ENCODE data around the gene HES1.
A peak's percentile ranks its signal among the peaks of the same experiment; 100 is the strongest.

The HES1 gene

DNA sequence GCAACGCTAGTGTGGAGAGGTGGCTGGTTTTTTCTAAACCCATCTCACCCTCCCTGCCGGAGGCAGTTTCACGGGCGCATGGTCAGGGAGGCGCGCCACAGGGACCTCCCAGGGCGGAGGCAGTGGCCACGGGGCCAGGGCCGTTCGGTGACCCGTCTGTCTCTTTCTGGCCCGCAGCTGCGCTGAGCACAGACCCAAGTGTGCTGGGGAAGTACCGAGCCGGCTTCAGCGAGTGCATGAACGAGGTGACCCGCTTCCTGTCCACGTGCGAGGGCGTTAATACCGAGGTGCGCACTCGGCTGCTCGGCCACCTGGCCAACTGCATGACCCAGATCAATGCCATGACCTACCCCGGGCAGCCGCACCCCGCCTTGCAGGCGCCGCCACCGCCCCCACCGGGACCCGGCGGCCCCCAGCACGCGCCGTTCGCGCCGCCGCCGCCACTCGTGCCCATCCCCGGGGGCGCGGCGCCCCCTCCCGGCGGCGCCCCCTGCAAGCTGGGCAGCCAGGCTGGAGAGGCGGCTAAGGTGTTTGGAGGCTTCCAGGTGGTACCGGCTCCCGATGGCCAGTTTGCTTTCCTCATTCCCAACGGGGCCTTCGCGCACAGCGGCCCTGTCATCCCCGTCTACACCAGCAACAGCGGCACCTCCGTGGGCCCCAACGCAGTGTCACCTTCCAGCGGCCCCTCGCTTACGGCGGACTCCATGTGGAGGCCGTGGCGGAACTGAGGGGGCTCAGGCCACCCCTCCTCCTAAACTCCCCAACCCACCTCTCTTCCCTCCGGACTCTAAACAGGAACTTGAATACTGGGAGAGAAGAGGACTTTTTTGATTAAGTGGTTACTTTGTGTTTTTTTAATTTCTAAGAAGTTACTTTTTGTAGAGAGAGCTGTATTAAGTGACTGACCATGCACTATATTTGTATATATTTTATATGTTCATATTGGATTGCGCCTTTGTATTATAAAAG lies 1.8 kb downstream of the HES1 start:
- H3K4me1 ChIP-seq (ENCODE audit: control insufficient read depth, insufficient read depth, low read length, poor library complexity, severe bottlenecking), result peaks cover 30% of the 10 kb centered on the region
- no peaks in the 10 kb centered on the region for H3K9me3 ChIP-seq (ENCODE audit: control insufficient read depth, low read length)
- peak overlapping the region; percentile 88 for H3K27ac ChIP-seq (ENCODE audit: low read depth, low read length, severe bottlenecking)
- 0% methylated on average over 38 to 60 of the region's 69 CpGs for WGBS, 2 experiments (ENCODE audit: insufficient coverage in 2 of 2)
- H3K4me3 ChIP-seq (ENCODE audit: extremely low read depth, insufficient read depth, low read length, poor library complexity, severe bottlenecking), result peak overlapping the region; percentile 75
- no peaks in the 10 kb centered on the region for H3K36me3 ChIP-seq (ENCODE audit: control insufficient read depth, insufficient read depth, low read length)

DNA sequence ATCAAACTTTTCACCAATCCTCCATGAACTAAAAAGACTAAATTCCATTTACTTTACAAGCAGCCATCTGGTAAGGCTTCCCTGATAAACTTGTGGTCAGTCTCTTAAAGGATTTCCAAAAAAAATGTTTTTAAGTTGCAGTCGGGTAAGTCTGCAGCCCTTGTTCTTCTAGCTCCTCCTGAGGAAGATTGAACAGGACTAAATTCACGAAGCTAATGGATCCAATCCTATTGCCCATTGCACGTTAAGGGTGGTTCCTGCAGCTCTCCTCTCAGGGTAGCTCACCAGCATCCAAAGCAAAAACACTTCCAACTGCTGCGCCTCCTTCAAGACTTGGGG lies 2.8 kb downstream of the HES1 start:
- no peaks in the 10 kb centered on the region for H3K9me3 ChIP-seq (ENCODE audit: control insufficient read depth, low read length)
- H3K27ac ChIP-seq (ENCODE audit: low read depth, low read length, severe bottlenecking), result peak overlapping the region; percentile 97
- H3K4me3 ChIP-seq (ENCODE audit: extremely low read depth, insufficient read depth, low read length, poor library complexity, severe bottlenecking), result peak overlapping the region; percentile 75
- H3K36me3 ChIP-seq (ENCODE audit: control insufficient read depth, insufficient read depth, low read length), result no peaks in the 10 kb centered on the region
- H3K4me1 ChIP-seq (ENCODE audit: control insufficient read depth, insufficient read depth, low read length, poor library complexity, severe bottlenecking), result peaks cover 22% of the 10 kb centered on the region
- 22 to 29% methylated on average over 4 of the region's 4 CpGs for whole genome bisulfite sequencing, 2 experiments (ENCODE audit: insufficient coverage in 2 of 2)

DNA sequence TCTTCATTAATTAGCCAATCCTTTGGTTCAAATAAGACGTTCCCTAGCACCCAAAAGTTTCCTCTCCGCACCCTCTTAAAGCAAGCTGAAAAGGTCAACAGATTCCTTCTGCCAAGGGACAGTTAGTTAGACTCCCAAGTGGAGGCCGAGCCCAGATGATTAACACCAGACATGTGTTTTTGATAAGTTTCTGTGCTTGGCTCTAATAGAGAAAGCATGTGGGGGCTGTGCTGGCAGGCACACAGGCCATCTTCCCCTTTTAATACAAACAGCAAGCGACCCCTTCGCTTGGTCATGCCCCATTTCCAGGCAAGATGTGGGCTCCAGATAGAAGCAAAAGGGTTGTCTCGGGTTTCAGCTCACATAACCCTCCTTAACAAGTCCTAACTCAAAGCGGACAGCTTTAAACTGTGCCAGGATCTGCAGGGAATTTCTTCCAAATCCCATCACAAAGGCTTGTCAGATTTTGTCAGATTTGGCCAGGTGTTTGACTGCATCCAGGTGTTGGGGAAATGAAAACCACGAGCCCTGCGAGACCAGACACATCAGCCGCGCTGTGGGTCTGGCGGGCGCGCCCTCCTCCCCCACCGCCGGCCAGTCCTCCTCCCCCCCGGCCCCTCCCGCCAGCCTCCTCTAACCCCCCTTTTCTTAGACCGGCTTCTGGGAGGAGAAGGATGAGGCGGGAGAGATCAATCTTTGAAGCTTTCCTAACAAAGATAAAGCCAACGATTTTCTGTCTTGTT lies 3.3 kb downstream of the HES1 start:
- Histone ChIP-seq H3K4me1 (ENCODE audit: control insufficient read depth, insufficient read depth, low read length, poor library complexity, severe bottlenecking) (peaks cover 20% of the 10 kb centered on the region), H3K9me3 (ENCODE audit: control insufficient read depth, low read length) (no peaks in the 10 kb centered on the region), H3K36me3 (ENCODE audit: control insufficient read depth, insufficient read depth, low read length) (no peaks in the 10 kb centered on the region), H3K4me3 (ENCODE audit: extremely low read depth, insufficient read depth, low read length, poor library complexity, severe bottlenecking) (peak overlapping the region; percentile 75), H3K27ac (ENCODE audit: low read depth, low read length, severe bottlenecking) (peak overlapping the region; percentile 97)
- WGBS, 2 experiments (ENCODE audit: insufficient coverage in 2 of 2), result 4 to 12% methylated on average over 4 to 9 of the region's 21 CpGs

DNA sequence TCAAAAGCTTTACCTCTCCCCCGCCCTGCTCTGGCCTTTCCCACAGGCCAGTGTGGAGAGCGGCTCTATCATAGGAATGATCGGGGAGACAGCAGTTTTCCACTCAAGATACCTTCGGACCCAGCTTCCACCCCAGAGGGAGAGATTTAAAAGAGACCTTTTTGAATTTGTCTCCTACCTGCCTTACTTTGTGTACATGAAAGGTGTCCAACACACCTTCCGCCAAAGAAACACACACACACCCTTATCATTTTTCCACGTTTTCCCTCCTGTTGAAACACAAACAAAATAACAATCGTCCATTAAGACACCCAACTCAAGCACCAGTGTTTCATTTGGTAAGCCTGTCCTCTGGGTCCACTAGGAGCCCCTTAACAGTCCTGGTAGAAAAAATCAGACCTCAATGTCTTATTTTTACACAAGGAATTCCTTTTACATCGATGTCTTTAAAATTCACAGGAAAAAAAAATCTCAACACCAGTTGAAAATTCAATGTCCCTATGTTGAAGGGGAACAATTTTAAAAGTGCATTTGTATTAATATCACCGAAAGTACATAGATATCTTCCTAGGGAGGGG lies 4.0 kb downstream of the HES1 start:
- Histone ChIP-seq H3K27ac (ENCODE audit: low read depth, low read length, severe bottlenecking) (peak overlapping the region; percentile 97), H3K9me3 (ENCODE audit: control insufficient read depth, low read length) (no peaks in the 10 kb centered on the region), H3K4me1 (ENCODE audit: control insufficient read depth, insufficient read depth, low read length, poor library complexity, severe bottlenecking) (peaks cover 20% of the 10 kb centered on the region), H3K36me3 (ENCODE audit: control insufficient read depth, insufficient read depth, low read length) (no peaks in the 10 kb centered on the region), H3K4me3 (ENCODE audit: extremely low read depth, insufficient read depth, low read length, poor library complexity, severe bottlenecking) (no peak overlapping the region)
- WGBS, 2 experiments (ENCODE audit: insufficient coverage in 2 of 2), result 14 to 35% methylated on average over 3 to 7 of the region's 9 CpGs

DNA sequence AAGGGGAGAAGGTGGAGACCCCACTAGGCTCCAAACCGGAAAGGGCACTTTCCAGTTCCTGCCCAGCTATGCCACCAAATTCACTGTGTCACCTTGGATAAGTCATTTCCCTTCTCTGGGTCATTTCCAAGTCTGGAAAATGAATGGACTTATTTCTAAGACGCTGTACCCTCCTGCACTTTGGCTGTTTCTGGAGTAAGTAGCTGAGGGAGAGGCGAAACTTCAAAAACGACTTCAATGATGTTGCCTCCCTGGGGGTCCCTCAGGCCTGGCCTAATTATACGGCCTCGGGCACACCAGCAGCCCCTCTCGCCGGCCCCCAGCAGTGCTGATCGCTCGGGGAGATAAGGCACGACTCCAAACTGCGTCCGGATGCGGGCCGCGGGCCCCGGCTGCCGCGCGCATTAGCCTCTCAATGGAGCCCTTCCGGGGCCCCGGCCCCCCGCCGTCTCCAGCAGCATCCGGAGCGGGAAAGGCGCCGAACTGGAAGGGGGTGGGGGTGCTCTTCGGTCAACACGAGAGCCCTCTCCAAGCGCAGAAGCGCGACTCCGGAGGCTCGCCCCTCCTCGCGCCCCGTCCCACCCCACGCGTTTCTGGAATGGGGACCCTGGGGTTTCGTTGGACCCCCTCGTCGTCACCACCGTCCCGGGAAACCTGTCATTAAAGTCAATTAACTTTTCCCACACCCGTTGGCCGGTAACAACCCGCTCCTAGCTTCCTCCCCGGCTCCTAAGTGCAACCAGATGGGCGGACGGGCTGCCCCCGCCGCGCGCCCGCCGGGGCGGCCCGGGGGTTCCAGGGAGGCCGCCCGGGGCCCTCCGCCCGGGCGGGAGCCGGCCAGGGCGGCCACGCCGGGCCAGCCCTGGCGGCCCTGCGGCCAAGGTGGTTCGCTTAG lies 4.8 kb downstream of the HES1 start:
- peaks cover 17% of the 10 kb centered on the region for H3K4me1 ChIP-seq (ENCODE audit: control insufficient read depth, insufficient read depth, low read length, poor library complexity, severe bottlenecking)
- WGBS, 2 experiments (ENCODE audit: insufficient coverage in 2 of 2), result 0 to 1% methylated on average over 49 to 58 of the region's 71 CpGs
- peak overlapping the region; percentile 22 for H3K4me3 ChIP-seq (ENCODE audit: extremely low read depth, insufficient read depth, low read length, poor library complexity, severe bottlenecking)
- peak overlapping the region; percentile 97 for H3K27ac ChIP-seq (ENCODE audit: low read depth, low read length, severe bottlenecking)
- H3K9me3 ChIP-seq (ENCODE audit: control insufficient read depth, low read length), result no peaks in the 10 kb centered on the region
- no peaks in the 10 kb centered on the region for H3K36me3 ChIP-seq (ENCODE audit: control insufficient read depth, insufficient read depth, low read length)

DNA sequence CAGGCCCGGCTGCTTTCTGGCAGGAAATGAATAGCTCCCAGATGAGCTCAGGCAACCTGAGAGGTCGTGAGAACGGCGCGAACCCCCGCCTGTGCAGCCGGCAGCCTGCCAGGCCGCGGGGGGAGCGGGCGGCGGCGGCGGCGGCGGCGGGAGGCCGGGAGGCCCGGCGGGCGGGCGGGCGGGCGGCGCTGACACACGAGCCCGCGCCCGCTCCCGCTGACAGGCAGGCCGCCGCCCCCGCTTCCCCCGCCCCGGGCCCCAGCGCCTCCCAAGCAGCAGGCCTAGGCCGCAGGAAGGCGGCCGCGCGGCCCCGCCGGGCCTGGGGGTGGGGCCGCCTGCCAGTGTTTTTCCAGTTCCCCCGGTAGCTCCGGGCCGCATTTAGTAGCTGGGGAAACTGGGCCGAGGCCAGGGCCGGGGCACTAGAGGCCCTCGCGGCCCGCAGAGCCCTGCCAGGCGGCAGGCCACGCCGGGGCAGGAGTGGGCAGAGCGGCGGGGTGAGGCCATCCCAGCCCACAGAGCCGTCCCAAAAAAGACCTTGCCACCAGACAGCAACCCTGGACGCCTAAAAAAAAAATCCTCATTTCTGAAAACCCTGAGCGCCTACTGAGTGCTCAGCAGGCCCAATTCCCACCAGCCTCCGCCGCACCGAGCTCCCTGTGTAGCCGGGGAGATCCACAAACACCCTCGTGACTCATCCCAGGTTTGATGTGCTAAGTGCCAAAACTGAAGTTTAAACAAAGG lies 5.6 kb downstream of the HES1 start:
- 3 to 4% methylated on average over 26 to 34 of the region's 65 CpGs for WGBS, 2 experiments (ENCODE audit: insufficient coverage in 2 of 2)
- peak overlapping the region; percentile 20 for H3K4me3 ChIP-seq (ENCODE audit: extremely low read depth, insufficient read depth, low read length, poor library complexity, severe bottlenecking)

DNA sequence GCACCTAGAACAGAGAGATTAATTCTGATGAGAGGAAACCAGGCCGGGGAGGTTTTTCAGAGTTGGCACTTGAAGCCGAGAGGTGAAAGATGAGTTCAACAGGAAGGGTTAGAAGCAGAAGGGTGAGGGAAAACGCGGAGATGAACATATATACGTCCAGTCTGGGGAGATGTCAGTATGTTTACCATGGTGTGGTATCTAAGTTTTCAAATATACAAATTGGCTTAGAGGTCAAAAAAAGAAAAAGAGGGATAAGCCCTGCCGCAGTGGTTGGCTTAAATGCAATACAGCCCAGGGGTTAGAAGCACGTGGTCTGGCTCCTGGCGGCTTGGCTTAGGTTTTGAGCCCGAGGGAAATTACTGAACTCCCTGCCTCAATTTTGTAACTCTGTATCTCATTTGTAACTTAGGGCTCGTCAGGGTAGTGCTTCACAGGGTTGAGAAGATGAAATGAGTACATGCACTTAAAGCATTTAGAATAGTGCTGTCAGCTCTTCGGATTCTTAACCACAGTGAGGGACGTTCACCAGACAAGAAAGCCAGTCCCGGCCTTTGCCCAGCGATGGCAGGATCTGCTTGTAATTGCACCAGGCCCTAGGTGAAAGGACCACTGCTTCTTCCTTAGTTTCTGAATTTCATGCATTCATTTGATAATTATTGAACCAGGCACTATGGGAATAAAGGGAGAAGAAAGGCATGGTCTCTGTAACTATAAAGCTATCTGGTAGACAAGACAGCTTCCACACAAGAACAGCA lies 6.4 kb downstream of the HES1 start:
- WGBS, 2 experiments (ENCODE audit: insufficient coverage in 2 of 2), result 62 to 65% methylated on average over 14 of the region's 14 CpGs
- no peak overlapping the region for H3K4me3 ChIP-seq (ENCODE audit: extremely low read depth, insufficient read depth, low read length, poor library complexity, severe bottlenecking)
- peak overlapping the region; percentile 98 for H3K27ac ChIP-seq (ENCODE audit: low read depth, low read length, severe bottlenecking)

More for the DNA sequence above, 5.6 kb downstream of the HES1 start:
- Histone ChIP-seq H3K27ac (ENCODE audit: low read depth, low read length, severe bottlenecking) (peak overlapping the region; percentile 98), H3K4me1 (ENCODE audit: control insufficient read depth, insufficient read depth, low read length, poor library complexity, severe bottlenecking) (peaks cover 17% of the 10 kb centered on the region), H3K36me3 (ENCODE audit: control insufficient read depth, insufficient read depth, low read length) (no peaks in the 10 kb centered on the region), H3K9me3 (ENCODE audit: control insufficient read depth, low read length) (no peaks in the 10 kb centered on the region)

DNA sequence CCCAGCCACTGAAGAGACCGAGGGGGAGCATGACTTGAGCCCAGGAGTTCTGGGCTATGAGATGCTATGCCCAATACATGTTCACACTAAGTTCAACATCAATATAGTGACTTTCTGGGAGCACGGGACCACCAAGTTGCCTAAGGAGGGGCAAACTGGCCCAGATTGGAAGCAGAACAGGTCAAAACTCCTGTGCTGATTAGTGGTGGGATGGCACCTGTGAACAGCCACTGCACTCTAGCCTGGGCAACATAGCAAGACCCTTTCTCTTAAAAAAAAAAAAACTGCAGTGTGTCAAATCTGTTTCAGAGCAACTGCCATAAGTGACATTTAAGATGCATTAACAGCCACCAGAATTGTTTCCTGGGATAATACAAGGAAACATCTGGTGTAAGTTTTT lies 9.8 kb downstream of the HES1 start:
- Histone ChIP-seq H3K4me3 (ENCODE audit: extremely low read depth, insufficient read depth, low read length, poor library complexity, severe bottlenecking) (no peak overlapping the region), H3K4me1 (ENCODE audit: control insufficient read depth, insufficient read depth, low read length, poor library complexity, severe bottlenecking) (peaks cover 9% of the 10 kb centered on the region), H3K36me3 (ENCODE audit: control insufficient read depth, insufficient read depth, low read length) (no peaks in the 10 kb centered on the region), H3K9me3 (ENCODE audit: control insufficient read depth, low read length) (no peaks in the 10 kb centered on the region), H3K27ac (ENCODE audit: low read depth, low read length, severe bottlenecking) (no peak overlapping the region)
- WGBS, 2 experiments (ENCODE audit: insufficient coverage in 2 of 2), result 80 to 100% methylated on average over 1 to 2 of the region's 2 CpGs

More for the DNA sequence above, 6.4 kb downstream of the HES1 start:
- Histone ChIP-seq H3K36me3 (ENCODE audit: control insufficient read depth, insufficient read depth, low read length) (no peaks in the 10 kb centered on the region), H3K4me1 (ENCODE audit: control insufficient read depth, insufficient read depth, low read length, poor library complexity, severe bottlenecking) (peaks cover 17% of the 10 kb centered on the region), H3K9me3 (ENCODE audit: control insufficient read depth, low read length) (no peaks in the 10 kb centered on the region)

DNA sequence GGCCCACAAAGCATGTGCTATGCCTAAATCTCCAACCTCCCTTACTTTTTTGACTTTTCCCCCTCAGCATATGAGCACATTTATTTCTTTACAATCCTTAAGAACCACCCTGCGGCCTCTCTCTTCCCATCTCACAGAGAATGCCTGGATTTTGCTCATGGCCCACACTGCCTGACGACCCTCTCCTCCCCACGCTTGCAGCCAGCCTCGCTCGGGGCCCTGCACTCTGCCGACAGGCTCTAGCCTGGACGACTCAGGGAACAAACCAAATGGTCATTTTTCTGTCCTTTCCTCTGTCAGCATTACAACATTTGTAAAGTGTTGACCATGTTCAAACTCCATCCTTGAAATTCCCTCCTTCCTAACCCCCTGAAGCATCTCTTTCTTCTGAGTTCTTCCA lies 11.7 kb downstream of the HES1 start:
- Histone ChIP-seq H3K4me1 (ENCODE audit: control insufficient read depth, insufficient read depth, low read length, poor library complexity, severe bottlenecking) (peaks cover 1% of the 10 kb centered on the region), H3K27ac (ENCODE audit: low read depth, low read length, severe bottlenecking) (no peak overlapping the region), H3K36me3 (ENCODE audit: control insufficient read depth, insufficient read depth, low read length) (no peaks in the 10 kb centered on the region), H3K9me3 (ENCODE audit: control insufficient read depth, low read length) (no peaks in the 10 kb centered on the region), H3K4me3 (ENCODE audit: extremely low read depth, insufficient read depth, low read length, poor library complexity, severe bottlenecking) (no peak overlapping the region)
- 87% methylated on average over 7 of the region's 7 CpGs for WGBS, 2 experiments (ENCODE audit: insufficient coverage in 2 of 2)

All from mesodermal cell (in vitro differentiated cells).